GM21528 (cell line): Measurements from ENCODE around the gene ADAMTS2.
"Not testable (repeated sequence)": the region's sequence is repeated elsewhere in the genome, so short reads cannot be mapped to it uniquely, and the experiment has no call there.

Source experiments
- ATAC-seq: cut with Tn5 transposase; IDR thresholded peaks from one replicate; pipeline ENCODE4 v1.9.1; 2021; ENCODE audit warnings: mild to moderate bottlenecking, moderate library complexity; ENCODE audit not compliant: unreplicated experiment, low FRiP score

ADAMTS2 gene

DNA sequence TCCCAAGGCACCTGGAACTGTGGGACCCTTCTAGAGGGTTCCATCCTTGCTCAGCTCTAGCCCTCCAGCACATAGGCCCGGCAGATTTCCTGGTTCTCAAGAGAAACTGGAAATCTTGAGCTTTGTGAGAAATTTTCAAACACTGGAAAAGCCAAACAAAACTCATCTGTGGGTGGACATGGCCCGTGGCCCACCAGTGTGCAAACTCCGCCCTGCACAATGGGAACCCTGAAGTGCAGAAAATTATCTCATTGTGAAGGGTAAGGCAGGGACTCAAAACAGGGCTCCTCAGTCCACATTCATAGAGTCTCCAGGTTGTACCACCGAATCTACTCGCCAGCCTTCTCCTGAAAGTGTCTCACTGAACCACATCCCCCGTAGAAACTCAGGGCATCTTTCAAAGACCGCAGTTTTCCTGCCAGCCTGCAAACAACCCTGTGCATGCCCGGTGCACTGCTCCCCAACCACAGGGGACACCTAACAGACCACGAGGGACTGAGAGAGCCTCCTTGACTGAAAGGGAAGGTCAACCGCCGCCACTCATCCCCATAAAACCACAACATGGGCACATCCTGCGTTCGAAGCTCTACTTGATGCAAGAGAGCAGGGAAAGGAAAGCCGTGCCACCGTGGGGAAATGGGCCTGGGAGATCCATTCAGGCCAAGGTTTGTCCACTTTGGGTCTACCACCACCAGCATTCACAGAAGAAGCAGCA, 18.1 kb downstream of the ADAMTS2 start:
- no peak for ATAC-seq

DNA sequence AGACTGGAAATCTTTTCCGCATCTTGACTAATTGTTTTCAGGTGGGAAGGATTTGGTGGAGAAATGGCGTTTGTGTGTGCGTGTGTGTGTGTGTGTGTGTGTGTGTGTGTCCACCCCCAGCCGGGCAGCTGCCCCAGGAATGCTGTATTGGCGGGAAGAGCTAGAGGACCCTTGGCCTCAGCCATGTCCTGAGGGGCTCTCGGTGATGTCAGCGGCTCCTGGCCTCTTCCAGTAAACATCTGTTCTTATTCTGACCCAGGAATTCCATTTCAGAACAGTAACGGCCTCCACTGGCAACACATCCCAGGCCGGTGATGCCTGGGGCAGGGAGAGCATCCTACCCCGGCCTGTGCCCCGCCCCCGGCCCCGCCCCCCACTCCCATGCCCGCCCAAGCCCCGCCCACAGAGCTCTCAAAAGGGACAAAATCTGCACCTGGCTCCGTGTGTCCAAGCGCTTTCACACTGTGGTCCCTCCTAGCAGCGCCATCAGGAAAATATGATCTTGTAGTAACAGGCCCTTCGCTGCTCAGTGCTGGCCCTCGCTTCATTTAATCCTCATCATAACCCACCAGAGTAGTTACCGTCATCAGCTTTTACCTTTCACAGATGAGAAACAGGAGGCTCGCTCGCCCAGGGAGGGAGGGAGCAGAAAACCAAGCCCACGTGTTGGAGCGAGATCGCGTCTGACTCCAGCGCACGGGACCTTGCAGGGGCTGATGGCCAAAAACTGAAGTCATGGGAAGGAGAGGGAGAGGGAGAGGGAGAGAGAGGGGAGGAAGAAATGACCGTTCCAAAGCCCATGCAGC, 18.9 kb downstream of the ADAMTS2 start:
- no peak for ATAC-seq

- ATAC-seq: no peak
These were observed 19.8 kb downstream of the ADAMTS2 start for GRCh38 chr5:179325296-179326031.

GRCh38 chr5:179324760-179325295, 20.4 kb downstream of the ADAMTS2 start:
- no peak for ATAC-seq

GRCh38 chr5:179324316-179324715, 20.9 kb downstream of the ADAMTS2 start:
- not testable (repeated sequence) for ATAC-seq

- no peak for ATAC-seq
These were observed 22.0 kb downstream of the ADAMTS2 start for GRCh38 chr5:179323026-179323870.

DNA sequence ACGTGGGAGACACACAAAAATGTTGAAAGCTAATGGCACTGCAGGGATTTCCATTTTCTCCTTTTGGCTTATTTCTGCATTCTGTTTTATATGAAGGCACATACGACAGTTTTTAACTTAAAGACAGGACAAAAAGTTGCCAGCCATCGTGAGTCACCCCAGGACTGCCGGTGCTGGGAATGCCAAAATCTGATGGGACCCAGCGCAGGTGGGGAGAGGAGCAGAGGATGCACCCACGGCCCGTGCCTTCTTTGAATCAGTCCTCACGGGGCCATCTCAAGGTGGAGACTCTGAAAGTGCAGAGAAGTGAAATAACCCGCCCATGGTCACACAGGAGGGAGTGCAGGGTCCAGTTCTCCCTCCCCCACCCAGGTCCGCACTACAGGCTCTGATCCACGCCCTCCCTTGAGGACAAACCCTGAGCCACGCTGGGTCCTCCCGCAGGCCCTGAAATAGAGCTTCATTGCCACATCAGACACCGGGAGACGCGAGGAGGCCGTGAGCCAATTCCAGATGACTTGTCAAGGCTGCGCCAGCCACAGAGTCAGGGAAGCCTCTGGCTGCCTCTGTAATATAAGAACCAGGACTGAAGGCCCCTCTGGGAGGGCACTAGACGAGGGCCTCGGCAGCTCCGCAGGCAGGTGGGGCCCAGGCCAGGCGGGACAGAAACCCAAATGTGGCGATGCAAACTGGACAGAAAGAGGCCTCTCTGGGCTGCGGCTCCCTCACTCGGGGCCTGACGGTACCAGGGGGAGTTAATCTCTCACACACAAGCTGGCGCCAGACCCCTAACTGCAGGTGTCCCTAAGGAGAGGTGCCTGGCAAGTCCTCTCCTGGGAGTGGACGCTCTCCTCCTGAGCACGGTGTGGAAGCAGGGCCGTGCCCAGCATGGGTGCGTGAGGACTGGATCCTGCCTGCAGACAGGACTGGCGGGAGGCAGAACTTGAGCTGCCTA, 22.9 kb downstream of the ADAMTS2 start:
- no peak for ATAC-seq

GRCh38 chr5:179321206-179321987, 23.9 kb downstream of the ADAMTS2 start:
- ATAC-seq: no peak

GRCh38 chr5:179319741-179320281, 25.4 kb downstream of the ADAMTS2 start:
- ATAC-seq: no peak

DNA sequence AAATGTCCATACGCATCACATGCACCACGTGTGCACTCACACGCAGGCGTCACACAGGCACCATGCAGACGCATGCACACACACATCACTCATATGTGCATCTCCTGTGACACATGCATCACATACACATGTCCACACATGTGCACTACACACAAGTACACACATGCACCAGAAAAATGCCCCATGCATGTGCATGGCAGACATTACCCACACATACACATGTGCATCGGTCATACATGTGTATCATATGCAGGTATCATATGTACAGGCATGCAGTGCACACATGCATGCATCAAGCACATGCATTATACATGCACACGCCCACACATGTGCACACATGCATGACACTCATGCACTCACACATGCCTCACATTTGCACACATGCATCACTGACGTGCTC, 26.1 kb downstream of the ADAMTS2 start:
- no peak for ATAC-seq

GRCh38 chr5:179318221-179318955, 26.9 kb downstream of the ADAMTS2 start:
- ATAC-seq: no peak

GRCh38 chr5:179317411-179318220, 27.6 kb downstream of the ADAMTS2 start:
- no peak for ATAC-seq

DNA sequence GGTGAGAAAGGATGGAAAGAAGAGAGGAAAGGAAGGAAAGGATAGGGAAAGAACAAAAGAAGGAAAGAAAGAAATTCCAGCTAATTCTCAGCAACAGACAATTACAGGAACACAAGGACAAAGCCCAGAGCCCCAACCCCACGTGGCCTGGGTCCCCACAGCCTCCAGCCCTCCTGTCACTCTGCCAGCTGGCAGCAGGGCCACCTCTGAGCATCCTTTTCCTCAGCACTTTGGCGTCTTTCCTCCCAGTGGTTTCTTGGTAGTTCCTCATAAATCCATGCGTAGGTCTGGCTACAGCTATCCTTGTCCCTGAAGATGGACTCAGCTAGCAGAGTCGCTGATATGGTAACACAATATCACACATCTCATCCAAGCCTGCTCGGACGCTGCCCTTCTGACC, 28.3 kb downstream of the ADAMTS2 start:
- no peak for ATAC-seq

DNA sequence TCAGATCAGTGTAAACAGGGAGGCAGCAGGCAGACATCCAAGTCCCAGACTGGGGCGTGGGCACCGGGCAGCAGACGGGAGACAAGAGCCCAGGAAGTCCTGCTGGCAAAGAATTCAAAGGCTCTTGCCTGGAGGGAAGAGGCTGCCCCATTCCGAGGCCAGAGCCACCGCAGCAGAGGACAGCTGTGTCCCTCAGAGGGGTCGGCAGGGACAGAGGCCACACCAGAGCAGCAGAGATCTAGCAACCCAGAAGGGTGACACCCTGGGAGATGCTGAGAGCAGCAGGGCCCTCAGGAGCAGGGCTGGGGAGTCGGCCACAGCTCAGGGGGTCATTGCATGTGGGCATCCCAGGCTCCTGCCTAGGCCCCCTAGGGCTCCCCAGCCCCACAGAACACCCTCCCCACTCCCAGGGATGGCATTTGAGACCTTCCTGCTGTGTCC, 29.1 kb downstream of the ADAMTS2 start:
- ATAC-seq: no peak

DNA sequence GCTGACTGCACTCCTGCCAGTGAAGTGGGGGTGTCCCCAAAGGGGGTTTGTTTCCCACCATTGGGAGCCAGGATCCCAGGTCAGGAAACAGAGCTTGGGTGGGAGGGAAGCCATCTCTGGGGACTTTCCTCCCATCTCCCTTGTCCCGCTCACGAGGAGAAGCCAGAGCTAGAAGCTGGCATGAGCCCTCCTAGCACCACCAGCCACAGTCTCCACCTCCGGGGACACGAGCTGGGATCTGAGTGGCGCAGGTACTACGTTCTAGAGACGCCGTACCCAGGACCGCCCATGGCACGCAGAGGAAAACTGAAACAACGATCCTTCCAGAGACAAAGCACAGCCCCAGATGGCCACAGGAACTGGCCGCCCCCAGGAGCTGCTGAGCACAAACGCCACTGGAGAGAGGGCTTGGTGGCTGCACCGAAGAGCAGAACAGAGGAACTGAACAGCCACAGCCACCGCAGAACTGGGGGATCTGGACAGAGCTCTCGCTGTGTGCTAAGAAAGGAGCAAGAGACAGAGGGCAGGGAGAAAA, 29.8 kb downstream of the ADAMTS2 start:
- ATAC-seq: no peak
